NCI-H187 treated with DMSO at 0.1 percent for 48 hours (cell line): Measurements from ENCODE around the gene CA11.
A peak's percentile ranks its signal among the peaks of the same experiment; 100 is the strongest.
"Not testable (repeated sequence)": the region's sequence is repeated elsewhere in the genome, so short reads cannot be mapped to it uniquely, and the experiment has no call there.

Experiments used
- DNase-seq: peaks from one replicate; lab custom pipeline; 2025; lab: John Stamatoyannopoulos, UW

CA11 gene

GRCh38 chr19:48641850-48642249, 4.1 kb downstream of the CA11 start:
- no peak for DNase-seq

- no peak for DNase-seq
Observed at GRCh38 chr19:48639483-48640375, 6.3 kb downstream of the CA11 start.

GRCh38 chr19:48638831-48639381, 7.1 kb downstream of the CA11 start:
- no peak for DNase-seq

- peak; percentile 86 for DNase-seq
Observed at GRCh38 chr19:48637948-48638830, 7.8 kb downstream of the CA11 start.

- peak; percentile 97 for DNase-seq
Observed at GRCh38 chr19:48637449-48637947, 8.5 kb downstream of the CA11 start.

- no peak for DNase-seq
Observed at GRCh38 chr19:48636859-48637448, 9.0 kb downstream of the CA11 start, which contains the start of gene DBP. TSS of gene DBP (minus strand) at chr19:48637379. CDS start at chr19:48636994, 385 bp downstream.

- no peak for DNase-seq
Observed at GRCh38 chr19:48635966-48636858, 9.8 kb downstream of the CA11 start.

GRCh38 chr19:48635263-48635965, 10.6 kb downstream of the CA11 start:
- DNase-seq = no peak

GRCh38 chr19:48634424-48635262, 11.3 kb downstream of the CA11 start:
- peak; percentile 91 for DNase-seq

GRCh38 chr19:48634036-48634342, 12.0 kb downstream of the CA11 start:
- no peak for DNase-seq

GRCh38 chr19:48633148-48634035, 12.6 kb downstream of the CA11 start:
- DNase-seq = no peak

GRCh38 chr19:48632692-48633147, 13.3 kb downstream of the CA11 start:
- DNase-seq = no peak

GRCh38 chr19:48632286-48632685, 13.7 kb downstream of the CA11 start:
- not testable (repeated sequence) for DNase-seq

- no peak for DNase-seq
Observed at GRCh38 chr19:48631225-48631624, 14.8 kb downstream of the CA11 start.

GRCh38 chr19:48630296-48631063, 15.5 kb downstream of the CA11 start:
- DNase-seq = no peak

- DNase-seq = no peak
Observed at GRCh38 chr19:48629599-48630295, 16.2 kb downstream of the CA11 start.

GRCh38 chr19:48629297-48629598, 16.7 kb downstream of the CA11 start:
- DNase-seq = no peak
